Measurements from ENCODE around the gene IL5RA.

The IL5RA gene

DNA sequence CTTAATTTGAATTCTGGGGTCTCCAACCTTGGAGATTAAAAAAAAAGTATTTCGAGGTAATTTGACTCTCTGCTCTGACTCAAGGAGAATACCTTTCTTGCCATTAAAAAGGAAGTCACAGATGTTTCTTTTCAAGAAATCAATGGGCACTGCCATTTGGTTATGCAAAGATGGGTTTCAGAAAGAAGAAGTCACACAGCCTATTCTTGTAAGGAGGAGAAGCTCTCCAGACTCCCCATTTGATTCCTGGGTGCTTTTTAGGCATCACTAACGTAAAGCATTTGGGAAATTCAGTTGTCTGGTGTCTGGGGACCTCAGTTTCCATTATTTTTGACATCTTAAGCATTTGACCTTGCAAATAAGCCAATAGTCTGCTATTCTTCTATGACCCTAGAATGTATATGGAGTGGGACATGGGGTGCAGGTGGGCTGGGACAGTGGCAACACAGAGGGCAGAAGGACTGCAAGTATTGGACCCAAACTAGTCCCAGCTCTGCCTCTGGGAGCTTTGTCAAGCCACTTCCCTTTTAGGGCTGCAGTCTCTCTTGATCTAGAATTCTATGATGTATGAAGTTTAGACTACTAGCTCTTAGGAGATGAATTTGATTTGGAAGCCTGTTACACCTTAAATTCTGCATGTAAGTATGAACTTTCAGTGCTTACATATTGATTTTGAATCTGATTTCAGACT lies 27.8 kb downstream of the IL5RA start:
- DNase-seq (ENCODE audit: insufficient read length) (peak; percentile 21), FAIRE-seq (peak; percentile 86)
- TF ChIP-seq TAF1 (IDR thresholded peaks at IDR 0.05; ENCODE audit: borderline replicate concordance, low read depth, low read length), result no peak
- no peak for TF ChIP-seq POLR2A (IDR thresholded peaks at IDR 0.05; ENCODE audit: low read depth, low read length)
- TF ChIP-seq POLR2AphosphoS5 (IDR thresholded peaks at IDR 0.05; ENCODE audit: low read depth, low read length), result no peak

DNA sequence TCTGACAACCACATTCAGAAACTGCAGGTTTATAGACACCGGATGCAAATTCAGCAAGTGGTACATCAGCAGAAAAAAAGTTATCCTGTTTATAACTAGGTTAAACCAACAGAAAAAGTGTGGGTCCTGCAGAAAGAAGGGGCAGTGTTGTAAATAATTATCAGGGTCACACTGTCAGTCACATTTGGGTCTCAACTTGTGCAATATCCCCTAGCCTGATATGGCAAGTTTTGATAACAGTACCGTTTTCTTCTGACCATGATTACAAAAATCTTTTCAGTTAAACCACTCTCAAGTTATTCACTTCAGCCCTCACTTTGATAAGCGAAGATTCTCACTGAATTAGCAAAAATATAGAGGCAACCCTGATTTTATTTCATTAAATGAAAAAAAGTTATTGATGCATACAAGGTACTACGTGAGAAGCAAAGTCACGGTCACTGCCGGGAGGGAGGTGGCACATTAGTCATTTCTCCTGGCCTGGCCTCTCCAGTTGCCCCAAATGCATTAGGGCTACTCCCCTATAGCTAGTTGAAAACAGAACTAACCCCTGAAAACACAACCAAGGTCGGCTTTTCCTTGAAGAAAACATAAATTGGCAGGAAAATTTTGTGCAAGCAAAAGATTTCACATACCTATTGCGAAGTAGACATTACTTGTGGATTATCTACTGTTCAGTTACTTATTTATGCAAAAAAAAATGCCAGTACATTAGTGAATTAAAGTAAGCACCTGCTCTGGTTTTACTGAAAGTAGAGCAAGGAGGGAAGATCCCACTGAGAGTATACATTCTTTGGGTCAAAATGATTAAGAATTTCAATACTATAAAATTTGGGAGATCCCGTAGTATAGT lies 28.6 kb downstream of the IL5RA start:
- TF ChIP-seq TAF1 (IDR thresholded peaks at IDR 0.05; ENCODE audit: borderline replicate concordance, low read depth, low read length), result no peak
- TF ChIP-seq POLR2AphosphoS5 (IDR thresholded peaks at IDR 0.05; ENCODE audit: low read depth, low read length), result no peak
- no peak for TF ChIP-seq POLR2A (IDR thresholded peaks at IDR 0.05; ENCODE audit: low read depth, low read length)
- FAIRE-seq, result peak; percentile 82
- no peak for DNase-seq (ENCODE audit: insufficient read length)

DNA sequence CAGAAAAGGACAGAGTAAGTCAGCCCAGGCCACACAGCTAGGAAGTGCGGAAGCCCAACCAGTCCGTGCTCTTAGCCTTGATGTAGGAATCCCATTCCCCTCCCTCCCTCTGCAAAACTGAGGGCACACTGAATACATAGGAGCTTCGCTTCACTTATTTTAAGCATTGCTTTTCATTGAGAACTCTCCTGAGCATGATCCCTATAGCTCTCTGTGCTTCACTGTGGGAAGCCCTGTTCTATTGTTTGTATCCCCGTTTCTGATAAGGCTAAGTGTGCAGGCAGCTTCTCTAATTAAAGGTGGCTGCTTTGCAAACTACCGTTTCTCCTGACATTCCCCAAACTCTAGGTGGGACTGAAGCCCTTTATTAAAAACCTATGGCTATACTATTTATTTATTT lies 29.9 kb downstream of the IL5RA start:
- TF ChIP-seq TAF1 (IDR thresholded peaks at IDR 0.05; ENCODE audit: borderline replicate concordance, low read depth, low read length), result no peak
- no peak for TF ChIP-seq POLR2A (IDR thresholded peaks at IDR 0.05; ENCODE audit: low read depth, low read length)
- no peak for TF ChIP-seq POLR2AphosphoS5 (IDR thresholded peaks at IDR 0.05; ENCODE audit: low read depth, low read length)
- FAIRE-seq, result no peak
- DNase-seq (ENCODE audit: insufficient read length), result no peak

DNA sequence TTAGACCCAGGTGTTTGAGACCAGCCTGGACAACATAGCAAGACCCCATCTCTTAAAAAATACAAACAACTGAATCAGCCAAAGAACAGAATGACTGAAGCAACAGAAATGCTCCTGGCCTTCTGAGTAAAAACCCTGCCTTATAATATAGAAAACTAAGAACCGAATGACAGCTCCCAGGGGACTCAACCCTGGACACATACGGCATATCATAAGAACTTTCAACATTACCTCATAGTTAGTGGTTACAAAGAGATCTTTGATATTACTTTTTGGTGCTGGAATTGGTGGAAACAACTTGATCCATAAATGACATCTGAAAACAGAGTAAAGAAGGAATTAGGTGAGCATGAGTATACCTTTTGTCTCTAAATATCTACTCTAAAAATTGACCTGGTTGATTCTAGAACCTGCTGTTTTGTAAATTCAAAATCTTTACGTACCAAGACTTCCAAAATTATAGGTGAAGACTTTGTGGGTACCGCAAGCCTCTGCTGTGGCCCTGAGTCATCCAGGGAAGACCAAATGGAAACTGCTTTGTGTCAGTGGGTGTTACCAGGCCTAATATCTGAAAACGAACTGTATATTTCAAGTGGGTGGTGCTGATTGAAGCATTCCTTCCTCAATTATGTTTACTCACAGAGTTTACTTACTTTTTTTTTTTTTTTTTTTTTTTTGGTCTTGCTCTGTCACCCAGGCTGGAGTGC lies 35.5 kb downstream of the IL5RA start:
- peak; percentile 76 for FAIRE-seq
- no peak for DNase-seq (ENCODE audit: insufficient read length)
- TF ChIP-seq TAF1 (IDR thresholded peaks at IDR 0.05; ENCODE audit: borderline replicate concordance, low read depth, low read length) (no peak), POLR2AphosphoS5 (IDR thresholded peaks at IDR 0.05; ENCODE audit: low read depth, low read length) (no peak), POLR2A (IDR thresholded peaks at IDR 0.05; ENCODE audit: low read depth, low read length) (no peak)

DNA sequence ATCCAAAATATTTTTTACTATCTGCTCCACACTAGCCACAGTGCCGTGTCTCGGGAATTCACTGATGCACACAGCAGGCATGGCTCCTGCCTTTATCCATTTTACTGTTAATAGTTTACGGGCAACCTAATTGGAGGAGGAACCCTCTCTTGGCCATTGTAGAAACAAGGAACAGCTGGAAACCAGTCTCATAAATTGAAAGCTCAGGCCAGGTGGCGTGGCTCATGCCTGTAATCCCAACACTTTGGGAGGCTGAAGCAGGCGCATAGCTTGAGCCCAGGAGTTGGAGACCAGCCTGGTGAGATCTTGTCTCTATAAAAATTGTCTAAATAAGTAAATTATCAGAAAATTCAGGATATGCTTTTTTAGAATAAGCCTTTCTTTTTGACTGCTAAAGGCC lies 39.0 kb downstream of the IL5RA start:
- FAIRE-seq, result no peak

DNA sequence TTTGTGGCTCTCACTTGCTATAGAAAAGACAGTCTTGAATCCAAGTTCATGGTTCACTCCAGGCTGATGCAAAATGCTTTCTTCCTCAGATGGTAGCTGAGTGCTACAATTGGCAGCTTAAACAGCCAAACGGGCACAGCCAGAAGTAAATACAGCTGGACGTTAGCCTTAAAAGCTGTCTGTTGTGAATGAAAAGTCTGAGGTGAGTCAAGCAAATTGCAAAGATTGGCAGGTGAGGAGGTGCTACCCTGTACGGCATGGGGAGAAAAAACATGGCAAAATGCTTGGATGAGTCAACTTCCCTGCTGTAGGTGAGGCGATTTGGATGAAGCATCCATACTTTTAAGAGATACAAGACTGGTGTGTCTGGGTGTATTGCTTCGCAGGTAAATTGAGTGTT lies 40.5 kb downstream of the IL5RA start:
- no peak for TF ChIP-seq POLR2AphosphoS5 (IDR thresholded peaks at IDR 0.05; ENCODE audit: low read depth, low read length)
- no peak for TF ChIP-seq TAF1 (IDR thresholded peaks at IDR 0.05; ENCODE audit: borderline replicate concordance, low read depth, low read length)
- no peak for TF ChIP-seq POLR2A (IDR thresholded peaks at IDR 0.05; ENCODE audit: low read depth, low read length)
- DNase-seq (ENCODE audit: insufficient read length) (no peak), FAIRE-seq (no peak)

More for the DNA sequence above, 39.0 kb downstream of the IL5RA start:
- no peak for TF ChIP-seq POLR2AphosphoS5 (IDR thresholded peaks at IDR 0.05; ENCODE audit: low read depth, low read length)
- TF ChIP-seq TAF1 (IDR thresholded peaks at IDR 0.05; ENCODE audit: borderline replicate concordance, low read depth, low read length), result no peak
- no peak for TF ChIP-seq POLR2A (IDR thresholded peaks at IDR 0.05; ENCODE audit: low read depth, low read length)
- DNase-seq (ENCODE audit: insufficient read length), result no peak

DNA sequence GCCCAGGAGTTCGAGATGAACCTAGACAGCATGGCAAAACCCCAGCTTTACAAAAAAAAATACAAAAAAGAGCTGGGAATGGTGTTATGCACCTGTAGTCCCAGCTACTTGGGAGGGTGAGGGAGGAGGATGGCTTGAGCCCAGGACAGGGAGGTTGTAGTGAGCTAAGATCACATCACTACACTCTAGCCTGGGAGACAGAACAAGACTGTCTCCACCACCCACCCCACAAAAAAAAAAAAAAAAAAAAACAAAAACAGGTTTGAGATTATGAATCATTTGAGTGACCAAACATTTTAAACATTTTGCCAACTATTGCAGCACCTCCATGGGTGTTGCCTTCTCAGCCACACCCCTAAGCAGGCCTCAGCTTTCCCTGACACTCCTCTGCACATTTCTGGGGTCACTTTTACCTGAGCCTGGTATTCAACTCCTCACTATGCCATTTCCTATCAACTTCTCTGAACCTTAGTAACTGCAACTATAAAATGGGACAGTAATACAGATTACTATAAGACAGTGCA lies 41.8 kb downstream of the IL5RA start:
- no peak for FAIRE-seq
- no peak for TF ChIP-seq POLR2AphosphoS5 (IDR thresholded peaks at IDR 0.05; ENCODE audit: low read depth, low read length)
- no peak for TF ChIP-seq POLR2A (IDR thresholded peaks at IDR 0.05; ENCODE audit: low read depth, low read length)
- no peak for TF ChIP-seq TAF1 (IDR thresholded peaks at IDR 0.05; ENCODE audit: borderline replicate concordance, low read depth, low read length)
- DNase-seq (ENCODE audit: insufficient read length), result no peak

DNA sequence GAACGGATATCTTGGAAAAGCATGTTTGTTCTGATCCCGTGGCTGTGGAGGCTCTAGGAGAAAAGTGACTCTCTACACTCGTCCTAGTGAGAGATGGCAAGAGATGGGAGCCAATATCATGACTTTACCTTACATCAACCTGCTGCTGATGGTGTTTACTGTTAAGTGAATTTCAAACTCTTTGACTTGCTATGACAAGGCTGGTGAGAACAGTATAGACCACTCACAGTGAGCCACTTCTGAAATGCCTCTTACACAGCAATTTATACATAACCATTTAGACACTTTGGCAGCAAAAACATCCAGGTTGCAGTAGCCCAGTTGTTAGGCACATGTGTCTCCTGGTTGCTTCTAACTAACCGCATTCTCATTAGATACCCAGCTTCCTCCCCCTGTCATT lies 43.3 kb downstream of the IL5RA start:
- no peak for TF ChIP-seq TAF1 (IDR thresholded peaks at IDR 0.05; ENCODE audit: borderline replicate concordance, low read depth, low read length)
- TF ChIP-seq POLR2AphosphoS5 (IDR thresholded peaks at IDR 0.05; ENCODE audit: low read depth, low read length), result no peak
- TF ChIP-seq POLR2A (IDR thresholded peaks at IDR 0.05; ENCODE audit: low read depth, low read length), result no peak
- FAIRE-seq, result no peak
- DNase-seq (ENCODE audit: insufficient read length), result no peak

DNA sequence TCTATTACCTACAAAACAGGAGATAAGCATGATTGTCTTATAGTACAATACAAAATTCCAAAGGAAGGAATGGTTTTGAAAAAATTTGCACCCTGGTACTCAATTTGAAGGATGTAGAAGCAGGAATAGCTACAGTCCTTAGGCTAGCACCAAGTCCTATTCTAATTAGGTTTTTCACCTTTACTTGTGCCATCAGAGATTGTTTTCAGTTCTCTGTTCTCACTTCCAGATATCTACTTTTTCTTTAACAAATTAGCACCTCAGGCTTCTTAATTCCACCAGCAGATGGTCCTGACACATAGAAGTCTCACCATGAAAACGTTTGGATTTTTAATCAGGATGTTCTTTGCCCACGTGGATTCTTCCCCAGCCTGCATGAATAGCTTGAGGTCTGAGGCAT lies 43.8 kb downstream of the IL5RA start:
- FAIRE-seq (no peak), DNase-seq (ENCODE audit: insufficient read length) (no peak)
- TF ChIP-seq TAF1 (IDR thresholded peaks at IDR 0.05; ENCODE audit: borderline replicate concordance, low read depth, low read length) (no peak), POLR2AphosphoS5 (IDR thresholded peaks at IDR 0.05; ENCODE audit: low read depth, low read length) (no peak), POLR2A (IDR thresholded peaks at IDR 0.05; ENCODE audit: low read depth, low read length) (no peak)

DNA sequence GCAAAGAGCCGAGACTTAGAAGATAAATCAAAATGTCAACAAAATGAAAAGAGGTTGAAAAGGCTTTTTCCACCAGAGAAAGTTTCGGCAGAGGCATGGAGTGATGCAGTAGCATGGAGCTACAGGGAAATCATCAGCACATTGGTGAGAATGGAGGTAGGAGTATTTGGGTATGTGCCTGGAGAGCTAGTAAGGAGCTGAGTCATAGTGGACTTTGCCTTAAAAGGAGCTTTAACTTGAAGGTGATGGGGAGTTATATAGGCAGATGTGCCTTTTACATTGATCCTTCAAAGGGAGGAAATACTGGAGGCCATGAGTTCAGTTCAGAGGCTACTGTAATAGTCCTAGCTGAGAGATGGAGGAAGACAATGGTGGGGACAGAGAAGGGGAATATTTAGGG lies 44.3 kb downstream of the IL5RA start:
- TF ChIP-seq POLR2A (IDR thresholded peaks at IDR 0.05; ENCODE audit: low read depth, low read length), result no peak
- no peak for TF ChIP-seq POLR2AphosphoS5 (IDR thresholded peaks at IDR 0.05; ENCODE audit: low read depth, low read length)
- TF ChIP-seq TAF1 (IDR thresholded peaks at IDR 0.05; ENCODE audit: borderline replicate concordance, low read depth, low read length), result no peak
- DNase-seq (ENCODE audit: insufficient read length) (no peak), FAIRE-seq (peak; percentile 46)

DNA sequence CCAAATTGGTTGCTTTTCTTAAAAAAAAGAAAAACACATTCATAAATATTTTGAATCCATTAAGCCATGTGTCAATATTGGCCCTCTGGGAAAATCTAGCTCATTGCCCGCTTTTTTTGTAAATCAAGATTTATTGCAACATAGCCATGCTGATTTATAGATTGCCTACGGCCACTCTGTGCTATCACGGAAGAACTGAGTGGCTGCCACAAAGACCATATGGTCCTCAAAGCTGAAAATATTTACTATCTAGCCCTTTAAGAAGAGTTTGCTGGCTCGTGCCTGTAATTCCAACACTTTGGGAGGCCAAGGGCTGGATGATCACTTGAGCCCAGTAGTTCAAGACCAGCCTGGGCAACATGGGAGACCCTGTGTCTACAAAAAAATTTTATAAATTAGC lies 45.9 kb downstream of the IL5RA start:
- no peak for FAIRE-seq
- TF ChIP-seq POLR2A (IDR thresholded peaks at IDR 0.05; ENCODE audit: low read depth, low read length) (no peak), POLR2AphosphoS5 (IDR thresholded peaks at IDR 0.05; ENCODE audit: low read depth, low read length) (no peak), TAF1 (IDR thresholded peaks at IDR 0.05; ENCODE audit: borderline replicate concordance, low read depth, low read length) (no peak)
- no peak for DNase-seq (ENCODE audit: insufficient read length)
